ENCODE data around the gene SORBS1. TPM values are rescaled to one million over a fixed set of nuclear protein-coding genes. Genes with fewer than 3 reads are reported as not detected.

SORBS1 gene
- total and polyA plus RNA-seq, 2 donors (not counting 3 experiments of a cell fraction or from before 2014, with no cell fraction given): 2.0 to 7.9 TPM

DNA sequence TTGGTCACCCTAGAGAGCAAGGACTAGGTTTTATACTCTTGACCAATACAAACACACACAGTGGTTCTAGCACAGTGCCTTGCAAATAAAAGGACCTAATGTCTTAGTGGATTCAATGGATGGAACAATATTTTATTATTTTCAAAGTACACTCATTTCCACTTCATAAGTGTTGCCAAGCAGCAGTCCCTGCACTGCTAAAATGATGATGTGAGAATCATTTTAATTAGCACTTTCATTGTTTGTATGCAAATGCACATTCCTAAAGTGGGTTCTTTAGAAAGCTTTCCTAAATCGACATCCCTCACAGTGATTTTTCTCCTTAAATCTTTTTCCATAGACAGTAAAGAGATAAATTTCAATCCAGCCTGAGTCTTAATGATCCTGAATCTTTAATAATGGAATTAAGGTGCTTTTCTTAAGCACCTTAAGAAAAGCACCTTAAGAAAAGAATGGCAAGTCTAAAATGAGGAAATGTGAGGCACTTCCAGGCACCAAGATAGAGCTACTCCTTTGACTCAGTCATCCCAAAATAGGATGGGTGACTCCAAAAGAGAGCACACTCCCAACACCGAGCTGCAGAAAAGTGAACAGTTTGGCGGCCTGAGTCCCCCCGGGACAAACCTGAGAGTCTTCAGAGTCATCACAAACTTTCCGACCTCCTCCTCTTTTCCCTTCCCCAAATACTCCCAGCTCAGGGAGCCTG is 84.5 kb downstream of the SORBS1 start:
- H4K20me1 ChIP-seq (replicated peaks; ENCODE audit: control insufficient read depth, extremely low read depth, insufficient read depth, low read length): no peaks in the 10 kb centered on the region

More for the DNA sequence above, 84.5 kb downstream of the SORBS1 start:
- no peak for TF ChIP-seq MYC (IDR thresholded peaks at IDR 0.05; ENCODE audit: low read depth, low read length)
- TF ChIP-seq FOS (IDR thresholded peaks at IDR 0.05; ENCODE audit: borderline replicate concordance, insufficient read depth, low read length): no peak
- TF ChIP-seq GATA2 (IDR thresholded peaks at IDR 0.05; ENCODE audit: insufficient read depth, insufficient read length, low read depth, low read length): no peak
- TF ChIP-seq EZH2 (IDR thresholded peaks at IDR 0.05; ENCODE audit: borderline replicate concordance, low read depth, low read length, severe bottlenecking): no peak
- TF ChIP-seq POLR2A (IDR thresholded peaks at IDR 0.05; ENCODE audit: low read depth, low read length): no peak
- no peak for TF ChIP-seq POLR2AphosphoS5 (IDR thresholded peaks at IDR 0.05; ENCODE audit: insufficient read depth, low read depth, low read length)
- TF ChIP-seq, protein P1, sequence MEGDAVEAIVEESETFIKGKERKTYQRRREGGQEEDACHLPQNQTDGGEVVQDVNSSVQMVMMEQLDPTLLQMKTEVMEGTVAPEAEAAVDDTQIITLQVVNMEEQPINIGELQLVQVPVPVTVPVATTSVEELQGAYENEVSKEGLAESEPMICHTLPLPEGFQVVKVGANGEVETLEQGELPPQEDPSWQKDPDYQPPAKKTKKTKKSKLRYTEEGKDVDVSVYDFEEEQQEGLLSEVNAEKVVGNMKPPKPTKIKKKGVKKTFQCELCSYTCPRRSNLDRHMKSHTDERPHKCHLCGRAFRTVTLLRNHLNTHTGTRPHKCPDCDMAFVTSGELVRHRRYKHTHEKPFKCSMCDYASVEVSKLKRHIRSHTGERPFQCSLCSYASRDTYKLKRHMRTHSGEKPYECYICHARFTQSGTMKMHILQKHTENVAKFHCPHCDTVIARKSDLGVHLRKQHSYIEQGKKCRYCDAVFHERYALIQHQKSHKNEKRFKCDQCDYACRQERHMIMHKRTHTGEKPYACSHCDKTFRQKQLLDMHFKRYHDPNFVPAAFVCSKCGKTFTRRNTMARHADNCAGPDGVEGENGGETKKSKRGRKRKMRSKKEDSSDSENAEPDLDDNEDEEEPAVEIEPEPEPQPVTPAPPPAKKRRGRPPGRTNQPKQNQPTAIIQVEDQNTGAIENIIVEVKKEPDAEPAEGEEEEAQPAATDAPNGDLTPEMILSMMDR (IDR thresholded peaks at IDR 0.05; ENCODE audit: extremely low read depth in 1 of 2, insufficient read depth in 1 of 2, low read depth in 1 of 2, low read length in 2 of 2): no peak
- no peak for TF ChIP-seq MAX (IDR thresholded peaks at IDR 0.05; ENCODE audit: insufficient read depth, insufficient read length)
- no peak for TF ChIP-seq JUN (IDR thresholded peaks at IDR 0.05; ENCODE audit: borderline replicate concordance, insufficient read depth, insufficient read length, low read depth)
- H3K9ac ChIP-seq (replicated peaks; ENCODE audit: extremely low read depth, insufficient read depth, low read length): no peak overlapping the region
- BruUV-seq (replicated peaks): no TSS peak
- ChIA-PET CTCF (interaction anchor here (0.5 to 2.1 kb wide), 3 partner anchors 10 to 31 kb away, joined by 3 to 9 read pairs (median 8); no protein-coding TSS in a partner anchor), POLR2A (no interaction called here)
- dilution Hi-C loops (cut with MboI; ENCODE audit: extremely low pct_ligation_motif_present, low sequenced_read_pairs): no loop called here
- intact Hi-C loops (cut with micrococcal nuclease): no loop called here
- H3K9me3 ChIP-seq (replicated peaks; ENCODE audit: control insufficient read depth, insufficient read depth, low read length): no peaks in the 10 kb centered on the region
- FAIRE-seq: no peak
- H3K79me2 ChIP-seq (ENCODE audit: control insufficient read depth, insufficient read depth, low read length): no peaks in the 10 kb centered on the region
- no peaks in the 10 kb centered on the region for H3K27me3 ChIP-seq (ENCODE audit: control insufficient read depth in 2 of 2, insufficient read depth in 2 of 2, low read length in 2 of 2)
- no peak for DNase-seq (ENCODE audit: low read depth, low spot score)
- H3K4me1 ChIP-seq (ENCODE audit: control insufficient read depth, extremely low read depth, insufficient read depth, low read length): peaks cover 34% of the 10 kb centered on the region
- no peak overlapping the region for H3K4me2 ChIP-seq (ENCODE audit: insufficient read depth, low read length)
- no peak overlapping the region for H3K4me3 ChIP-seq (replicated peaks in 1 of 3; ENCODE audit: insufficient read depth in 1 of 3, low read depth in 1 of 3, low read length in 3 of 3)
- H3K36me3 ChIP-seq (ENCODE audit: control insufficient read depth in 2 of 2, extremely low read depth in 1 of 2, insufficient read depth in 2 of 2, low read length in 2 of 2): no peaks in the 10 kb centered on the region
- no peak overlapping the region for H3K27ac ChIP-seq (ENCODE audit: insufficient read depth, low read depth, low read length)
- no peak overlapping the region for H2AFZ ChIP-seq (ENCODE audit: low read depth, low read length)
- H3K9me1 ChIP-seq (replicated peaks; ENCODE audit: control insufficient read depth, extremely low read depth, insufficient read depth, low read length): no peaks in the 10 kb centered on the region

Measured in endothelial cell of umbilical vein (primary cell).